ENCODE measurements around the gene CFAP47.

DNA sequence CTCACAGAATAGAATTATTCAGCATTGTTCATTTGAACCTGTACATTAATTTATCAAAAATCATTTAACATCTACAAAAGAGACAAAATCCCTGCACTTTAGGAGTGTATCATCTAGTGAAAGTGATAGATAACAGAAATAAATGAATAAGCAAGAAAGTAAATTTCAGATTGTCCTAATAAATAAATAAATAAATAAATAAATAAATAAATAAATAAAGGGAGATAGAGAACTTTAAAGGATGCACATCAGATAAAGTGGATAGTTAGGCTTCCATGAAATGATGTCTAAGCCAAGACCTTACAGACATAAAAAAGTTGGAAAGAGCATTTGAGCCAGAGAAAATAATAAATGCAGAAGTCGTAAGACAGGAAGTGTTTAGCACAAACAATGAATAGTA, 444.7 kb downstream of the CFAP47 start:
- TF ChIP-seq, protein P1, sequence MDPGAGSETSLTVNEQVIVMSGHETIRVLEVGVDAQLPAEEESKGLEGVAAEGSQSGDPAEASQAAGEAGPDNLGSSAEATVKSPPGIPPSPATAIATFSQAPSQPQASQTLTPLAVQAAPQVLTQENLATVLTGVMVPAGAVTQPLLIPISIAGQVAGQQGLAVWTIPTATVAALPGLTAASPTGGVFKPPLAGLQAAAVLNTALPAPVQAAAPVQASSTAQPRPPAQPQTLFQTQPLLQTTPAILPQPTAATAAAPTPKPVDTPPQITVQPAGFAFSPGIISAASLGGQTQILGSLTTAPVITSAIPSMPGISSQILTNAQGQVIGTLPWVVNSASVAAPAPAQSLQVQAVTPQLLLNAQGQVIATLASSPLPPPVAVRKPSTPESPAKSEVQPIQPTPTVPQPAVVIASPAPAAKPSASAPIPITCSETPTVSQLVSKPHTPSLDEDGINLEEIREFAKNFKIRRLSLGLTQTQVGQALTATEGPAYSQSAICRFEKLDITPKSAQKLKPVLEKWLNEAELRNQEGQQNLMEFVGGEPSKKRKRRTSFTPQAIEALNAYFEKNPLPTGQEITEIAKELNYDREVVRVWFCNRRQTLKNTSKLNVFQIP (CRISPR knock-in tag; IDR thresholded peaks at IDR 0.05; ENCODE audit: borderline replicate concordance, low read depth), result no peak
- TF ChIP-seq TOX (CRISPR knock-in tag; IDR thresholded peaks at IDR 0.05; ENCODE audit: borderline replicate concordance) (no peak), BACH2 (CRISPR knock-in tag; IDR thresholded peaks at IDR 0.05; ENCODE audit: borderline replicate concordance) (no peak), ZNF70 (CRISPR knock-in tag; IDR thresholded peaks at IDR 0.05) (no peak), ZFP3 (CRISPR knock-in tag; IDR thresholded peaks at IDR 0.05) (no peak), RARB (CRISPR knock-in tag; IDR thresholded peaks at IDR 0.05) (no peak), ZFP30 (CRISPR knock-in tag; IDR thresholded peaks at IDR 0.05) (no peak), ZNF565 (CRISPR knock-in tag; conservative IDR thresholded peaks at IDR 0.05; ENCODE audit: low read depth) (no peak)
- TF ChIP-seq, protein P2, sequence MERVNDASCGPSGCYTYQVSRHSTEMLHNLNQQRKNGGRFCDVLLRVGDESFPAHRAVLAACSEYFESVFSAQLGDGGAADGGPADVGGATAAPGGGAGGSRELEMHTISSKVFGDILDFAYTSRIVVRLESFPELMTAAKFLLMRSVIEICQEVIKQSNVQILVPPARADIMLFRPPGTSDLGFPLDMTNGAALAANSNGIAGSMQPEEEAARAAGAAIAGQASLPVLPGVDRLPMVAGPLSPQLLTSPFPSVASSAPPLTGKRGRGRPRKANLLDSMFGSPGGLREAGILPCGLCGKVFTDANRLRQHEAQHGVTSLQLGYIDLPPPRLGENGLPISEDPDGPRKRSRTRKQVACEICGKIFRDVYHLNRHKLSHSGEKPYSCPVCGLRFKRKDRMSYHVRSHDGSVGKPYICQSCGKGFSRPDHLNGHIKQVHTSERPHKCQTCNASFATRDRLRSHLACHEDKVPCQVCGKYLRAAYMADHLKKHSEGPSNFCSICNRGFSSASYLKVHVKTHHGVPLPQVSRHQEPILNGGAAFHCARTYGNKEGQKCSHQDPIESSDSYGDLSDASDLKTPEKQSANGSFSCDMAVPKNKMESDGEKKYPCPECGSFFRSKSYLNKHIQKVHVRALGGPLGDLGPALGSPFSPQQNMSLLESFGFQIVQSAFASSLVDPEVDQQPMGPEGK (CRISPR knock-in tag; IDR thresholded peaks at IDR 0.05; ENCODE audit: borderline replicate concordance), result no peak

Data from SK-N-SH treated with all-trans-retinoic acid at 6 μM for 48 hours (cell line).